Mucosa of rectum (tissue), 2 donors: Measurements from ENCODE around the gene SLC52A3.

Source experiments
- H3K27ac ChIP-seq, 2 donors: one replicate each; pipeline ENCODE4 v1.7.0; 2013; ENCODE audit warnings: inconsistent platforms in 2 of 2, low read depth in 2 of 2, low read length in 2 of 2
- H3K27me3 ChIP-seq, 2 donors: one replicate each; pipeline ENCODE4 v1.7.0; 2013; ENCODE audit warnings: low read length in 2 of 2; ENCODE audit not compliant: control insufficient read depth in 2 of 2, insufficient read depth in 2 of 2
- H3K36me3 ChIP-seq, 2 donors: one replicate each; pipeline ENCODE4 v1.7.0; 2013; ENCODE audit warnings: low read length in 2 of 2; ENCODE audit not compliant: control insufficient read depth in 2 of 2, insufficient read depth in 2 of 2
- H3K4me1 ChIP-seq, 2 donors: one replicate each; pipeline ENCODE4 v1.7.0; 2013; ENCODE audit warnings: low read length in 2 of 2, mild to moderate bottlenecking in 1 of 2; ENCODE audit not compliant: control insufficient read depth in 2 of 2, insufficient read depth in 2 of 2
- H3K4me3 ChIP-seq, 2 donors: one replicate each; pipeline ENCODE4 v1.7.0; 2013; ENCODE audit warnings: low read length in 2 of 2
- H3K9ac ChIP-seq, 2 donors: one replicate each; pipeline ENCODE4 v1.7.0; 2013; ENCODE audit warnings: low read length in 2 of 2, low read depth in 1 of 2, mild to moderate bottlenecking in 1 of 2
- H3K9me3 ChIP-seq, 2 donors: one replicate each; pipeline ENCODE4 v1.7.0; 2013; ENCODE audit warnings: low read length in 2 of 2; ENCODE audit not compliant: control insufficient read depth in 2 of 2
- donor health status: healthy.
- donor health status: Normal muscosa, but diverticular disease.

SLC52A3 gene

GRCh38 chr20:796921-797320 lies 28.6 kb upstream of the SLC52A3 start:
- H3K27ac ChIP-seq, result no peak overlapping the region
- peaks cover 0 to 2% of the 10 kb centered on the region in 2 donors for H3K4me1 ChIP-seq
- no peaks in the 10 kb centered on the region for H3K9me3 ChIP-seq
- H3K27me3 ChIP-seq, result no peaks in the 10 kb centered on the region
- no peaks in the 10 kb centered on the region for H3K36me3 ChIP-seq
- H3K4me3 ChIP-seq, result no peak overlapping the region
- H3K9ac ChIP-seq, result no peak overlapping the region

DNA sequence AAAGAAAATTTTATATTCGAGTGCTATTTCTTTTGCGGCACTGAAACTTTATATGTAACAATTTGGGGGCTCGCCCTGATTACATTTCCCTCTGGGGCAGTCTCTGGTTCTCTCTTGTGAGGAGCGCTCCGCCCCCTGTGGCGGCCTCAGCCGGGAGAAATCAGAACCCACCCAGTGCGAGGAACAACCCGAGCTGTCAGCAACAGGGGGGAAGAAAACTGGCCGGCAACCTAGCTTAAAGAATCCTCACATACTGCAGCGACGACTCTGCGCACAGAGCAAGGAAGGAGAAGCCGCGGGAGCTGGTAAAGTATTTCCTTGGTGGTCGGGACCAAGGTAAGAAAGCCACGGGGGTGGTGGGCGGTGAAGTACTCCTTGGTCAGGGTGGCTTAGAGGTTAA lies 23.9 kb upstream of the SLC52A3 start:
- Histone ChIP-seq H3K9me3 (no peaks in the 10 kb centered on the region), H3K27ac (no peak overlapping the region), H3K9ac (no peak overlapping the region), H3K4me1 (peaks cover 0 to 2% of the 10 kb centered on the region in 2 donors), H3K27me3 (no peaks in the 10 kb centered on the region), H3K36me3 (no peaks in the 10 kb centered on the region), H3K4me3 (no peak overlapping the region)

- Histone ChIP-seq H3K4me3 (no peak overlapping the region), H3K27ac (no peak overlapping the region), H3K27me3 (no peaks in the 10 kb centered on the region), H3K9ac (no peak overlapping the region), H3K4me1 (no peaks in the 10 kb centered on the region), H3K36me3 (no peaks in the 10 kb centered on the region), H3K9me3 (no peaks in the 10 kb centered on the region)
Observed at GRCh38 chr20:791056-791455, 22.8 kb upstream of the SLC52A3 start.

DNA sequence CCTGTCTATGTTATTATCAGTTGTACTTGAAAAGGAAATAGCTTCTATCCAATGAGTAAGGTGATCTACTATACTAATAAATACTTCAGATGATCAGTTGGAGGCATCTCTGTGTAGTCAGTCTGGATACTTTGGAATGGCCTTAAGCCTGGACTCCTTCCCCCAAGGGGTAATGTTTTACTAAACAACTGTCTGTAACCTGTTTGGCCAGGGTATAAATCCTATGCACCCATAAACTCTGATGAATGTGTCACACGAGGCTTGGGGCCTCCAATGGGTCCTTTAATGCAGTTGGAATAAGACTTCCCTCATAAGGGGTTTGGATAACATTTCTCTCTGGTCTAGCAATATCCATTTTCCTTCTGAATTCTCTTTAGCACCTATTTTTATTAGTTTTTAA lies 19.5 kb upstream of the SLC52A3 start:
- Histone ChIP-seq H3K4me3 (no peak overlapping the region), H3K27me3 (no peaks in the 10 kb centered on the region), H3K36me3 (no peaks in the 10 kb centered on the region), H3K27ac (no peak overlapping the region), H3K9me3 (no peaks in the 10 kb centered on the region), H3K4me1 (no peaks in the 10 kb centered on the region), H3K9ac (no peak overlapping the region)

- H3K9ac ChIP-seq, result no peak overlapping the region
- no peaks in the 10 kb centered on the region for H3K27me3 ChIP-seq
- no peaks in the 10 kb centered on the region for H3K9me3 ChIP-seq
- no peaks in the 10 kb centered on the region for H3K36me3 ChIP-seq
- H3K4me1 ChIP-seq, result peaks cover 1 to 7% of the 10 kb centered on the region in 2 donors
- no peak overlapping the region for H3K27ac ChIP-seq
- no peak overlapping the region for H3K4me3 ChIP-seq
Observed at GRCh38 chr20:779771-780170, 11.5 kb upstream of the SLC52A3 start.

GRCh38 chr20:776165-776564 lies 7.9 kb upstream of the SLC52A3 start:
- Histone ChIP-seq H3K36me3 (no peaks in the 10 kb centered on the region), H3K9ac (no peak overlapping the region), H3K4me1 (peaks cover 13 to 32% of the 10 kb centered on the region in 2 donors), H3K4me3 (peak overlapping the region in 1 of 2 donors; percentile 15), H3K27me3 (no peaks in the 10 kb centered on the region), H3K27ac (peak overlapping the region in 1 of 2 donors; percentile 79), H3K9me3 (no peaks in the 10 kb centered on the region)

DNA sequence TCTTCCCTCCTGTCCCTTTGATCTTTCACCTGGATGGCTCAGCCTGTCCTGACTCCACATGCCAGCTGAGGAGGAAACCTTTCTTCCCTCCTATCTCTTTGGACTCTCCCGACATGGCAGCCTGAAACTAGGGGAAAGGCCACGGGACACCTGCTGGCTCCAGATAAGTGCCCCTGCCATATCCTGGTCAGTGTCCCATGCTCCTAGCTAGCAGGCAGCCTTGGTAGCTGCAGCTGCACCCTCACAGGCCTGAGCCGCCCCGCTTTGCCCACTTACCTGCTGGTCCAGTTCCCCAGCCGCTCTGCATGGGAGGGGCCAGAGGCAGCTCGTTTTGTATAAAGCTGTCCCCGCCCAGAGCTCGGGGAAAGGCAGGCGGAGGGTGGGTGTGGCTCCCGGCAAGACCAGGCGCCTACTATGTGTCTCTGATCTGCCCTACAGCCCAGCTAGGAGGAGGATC lies 7.4 kb upstream of the SLC52A3 start:
- H3K27ac ChIP-seq, result peak overlapping the region; percentile 63 to 79
- H3K36me3 ChIP-seq, result no peaks in the 10 kb centered on the region
- H3K9ac ChIP-seq, result peak overlapping the region; percentile 31 to 52
- H3K4me1 ChIP-seq, result peaks cover 13 to 32% of the 10 kb centered on the region in 2 donors
- H3K9me3 ChIP-seq, result no peaks in the 10 kb centered on the region
- H3K27me3 ChIP-seq, result no peaks in the 10 kb centered on the region
- H3K4me3 ChIP-seq, result peak overlapping the region; percentile 53 to 71

GRCh38 chr20:774660-775057 lies 6.4 kb upstream of the SLC52A3 start:
- no peaks in the 10 kb centered on the region for H3K36me3 ChIP-seq
- peaks cover 13 to 37% of the 10 kb centered on the region in 2 donors for H3K4me1 ChIP-seq
- no peaks in the 10 kb centered on the region for H3K27me3 ChIP-seq
- H3K9ac ChIP-seq, result no peak overlapping the region
- peak overlapping the region in 1 of 2 donors; percentile 79 for H3K27ac ChIP-seq
- peak overlapping the region in 1 of 2 donors; percentile 71 for H3K4me3 ChIP-seq
- H3K9me3 ChIP-seq, result no peaks in the 10 kb centered on the region

GRCh38 chr20:774016-774659 lies 5.8 kb upstream of the SLC52A3 start:
- no peaks in the 10 kb centered on the region for H3K27me3 ChIP-seq
- peak overlapping the region in 1 of 2 donors; percentile 71 for H3K4me3 ChIP-seq
- peak overlapping the region in 1 of 2 donors; percentile 79 for H3K27ac ChIP-seq

DNA sequence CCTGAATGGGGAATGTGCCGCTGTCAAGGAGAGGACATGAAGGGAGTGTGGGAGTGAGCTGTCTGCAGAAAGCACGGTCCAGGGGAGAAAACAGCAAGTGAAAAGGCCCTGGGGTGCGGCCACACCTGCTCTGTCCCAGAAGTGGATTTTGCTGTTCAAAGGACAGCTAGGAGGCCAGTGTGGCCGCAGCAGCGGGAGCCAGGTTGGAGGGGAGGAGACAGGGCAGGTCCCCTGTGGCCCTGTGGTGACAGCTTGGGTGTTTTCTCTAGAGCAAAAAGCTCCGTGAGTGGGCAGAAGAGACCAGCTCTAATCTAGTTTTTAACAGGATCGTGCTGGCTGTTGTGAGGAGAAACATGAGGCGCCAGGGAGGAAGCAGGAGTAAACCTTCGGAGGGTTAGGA lies 4.5 kb upstream of the SLC52A3 start:
- H3K4me3 ChIP-seq, result peak overlapping the region in 1 of 2 donors; percentile 33
- peaks cover 23 to 49% of the 10 kb centered on the region in 2 donors for H3K4me1 ChIP-seq
- peak overlapping the region in 1 of 2 donors; percentile 19 for H3K9ac ChIP-seq
- no peaks in the 10 kb centered on the region for H3K36me3 ChIP-seq
- peak overlapping the region in 1 of 2 donors; percentile 43 for H3K27ac ChIP-seq
- H3K9me3 ChIP-seq, result no peaks in the 10 kb centered on the region
- H3K27me3 ChIP-seq, result no peaks in the 10 kb centered on the region

More at GRCh38 chr20:774016-774659, 5.8 kb upstream of the SLC52A3 start:
- no peaks in the 10 kb centered on the region for H3K36me3 ChIP-seq
- H3K9me3 ChIP-seq, result no peaks in the 10 kb centered on the region
- H3K4me1 ChIP-seq, result peaks cover 16 to 41% of the 10 kb centered on the region in 2 donors
- no peak overlapping the region for H3K9ac ChIP-seq
